Measurements from ENCODE around the gene MAP1B.

Gene MAP1B

DNA sequence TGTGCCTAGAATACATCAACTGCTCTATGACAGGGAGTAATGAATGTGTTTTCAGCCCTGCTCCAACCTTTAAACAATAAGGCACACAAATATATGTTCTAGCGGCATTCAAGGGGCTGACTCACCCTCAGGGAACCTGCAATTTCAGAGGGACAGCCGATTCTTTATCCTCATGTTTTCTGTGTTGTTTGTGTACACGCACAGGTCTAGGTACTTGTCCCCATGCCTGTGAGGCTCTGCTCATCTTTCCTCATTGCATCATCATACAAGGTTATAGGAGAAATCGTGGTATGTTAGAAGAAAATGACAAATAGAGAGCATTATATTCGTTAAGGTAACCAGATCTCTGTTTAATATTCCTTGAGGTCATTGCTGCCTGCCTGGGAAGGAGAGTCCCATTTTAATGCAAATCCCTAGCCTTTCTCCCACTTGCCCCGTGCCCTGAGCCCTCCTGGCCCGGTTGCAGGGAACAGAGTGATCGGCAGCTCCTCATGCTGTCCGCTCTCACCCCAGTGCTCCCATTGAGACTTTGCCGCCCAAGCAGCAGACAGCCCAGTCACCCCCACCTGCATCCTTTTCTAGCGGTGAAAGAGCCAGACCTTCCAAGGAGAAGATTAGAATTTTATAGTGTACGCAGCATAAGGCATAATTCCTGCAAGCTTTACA, 14.6 kb downstream of the MAP1B start:
- no peak for DNase-seq (ENCODE audit: low read depth)
- H3K4me3 ChIP-seq (replicated peaks; ENCODE audit: low read depth, low read length): no peak overlapping the region
- TF ChIP-seq, protein P1, sequence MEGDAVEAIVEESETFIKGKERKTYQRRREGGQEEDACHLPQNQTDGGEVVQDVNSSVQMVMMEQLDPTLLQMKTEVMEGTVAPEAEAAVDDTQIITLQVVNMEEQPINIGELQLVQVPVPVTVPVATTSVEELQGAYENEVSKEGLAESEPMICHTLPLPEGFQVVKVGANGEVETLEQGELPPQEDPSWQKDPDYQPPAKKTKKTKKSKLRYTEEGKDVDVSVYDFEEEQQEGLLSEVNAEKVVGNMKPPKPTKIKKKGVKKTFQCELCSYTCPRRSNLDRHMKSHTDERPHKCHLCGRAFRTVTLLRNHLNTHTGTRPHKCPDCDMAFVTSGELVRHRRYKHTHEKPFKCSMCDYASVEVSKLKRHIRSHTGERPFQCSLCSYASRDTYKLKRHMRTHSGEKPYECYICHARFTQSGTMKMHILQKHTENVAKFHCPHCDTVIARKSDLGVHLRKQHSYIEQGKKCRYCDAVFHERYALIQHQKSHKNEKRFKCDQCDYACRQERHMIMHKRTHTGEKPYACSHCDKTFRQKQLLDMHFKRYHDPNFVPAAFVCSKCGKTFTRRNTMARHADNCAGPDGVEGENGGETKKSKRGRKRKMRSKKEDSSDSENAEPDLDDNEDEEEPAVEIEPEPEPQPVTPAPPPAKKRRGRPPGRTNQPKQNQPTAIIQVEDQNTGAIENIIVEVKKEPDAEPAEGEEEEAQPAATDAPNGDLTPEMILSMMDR (IDR thresholded peaks at IDR 0.05; ENCODE audit: low read length, missing control alignments): no peak

- TF ChIP-seq, protein P1 (IDR thresholded peaks at IDR 0.05; ENCODE audit: low read length, missing control alignments): no peak
Observed at GRCh38 chr5:72122602-72123001, 15.3 kb downstream of the MAP1B start.

DNA sequence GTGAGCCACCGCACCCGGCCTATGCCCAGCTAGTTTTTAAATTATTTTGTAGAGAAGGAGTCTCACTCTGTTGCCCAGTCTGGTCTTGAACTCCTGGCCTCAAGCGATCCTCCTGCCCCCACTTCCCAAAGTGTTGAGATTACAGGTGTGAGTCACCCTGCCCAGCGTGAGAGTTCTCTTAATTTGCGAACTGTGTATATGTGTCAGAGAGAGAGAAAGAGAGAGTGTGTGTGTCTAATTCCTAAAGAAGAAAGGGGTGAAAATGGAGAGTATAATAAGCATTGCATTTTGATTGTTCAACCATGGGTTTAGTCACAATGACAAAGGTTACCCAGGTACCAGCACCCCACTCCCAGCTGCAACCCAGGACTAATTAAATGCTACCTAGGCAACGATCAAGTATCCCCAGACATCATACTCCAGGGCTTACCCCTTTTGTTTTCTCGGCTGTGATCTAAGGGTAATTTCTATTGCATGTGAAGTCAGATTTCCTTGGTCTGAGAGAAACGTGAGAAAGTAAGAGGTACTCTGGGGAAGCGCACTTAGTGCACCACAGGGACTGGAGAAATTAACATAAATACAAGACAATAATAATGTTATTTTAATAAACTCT, 16.6 kb downstream of the MAP1B start:
- TF ChIP-seq, protein P1 (IDR thresholded peaks at IDR 0.05; ENCODE audit: low read length, missing control alignments): no peak
- no peak for DNase-seq (ENCODE audit: low read depth)
- no peak overlapping the region for H3K4me3 ChIP-seq (replicated peaks; ENCODE audit: low read depth, low read length)

More at GRCh38 chr5:72122602-72123001, 15.3 kb downstream of the MAP1B start:
- no peak for DNase-seq (ENCODE audit: low read depth)
- H3K4me3 ChIP-seq (replicated peaks; ENCODE audit: low read depth, low read length): no peak overlapping the region

- no peak for DNase-seq (ENCODE audit: low read depth)
- no peak overlapping the region for H3K4me3 ChIP-seq (replicated peaks; ENCODE audit: low read depth, low read length)
- TF ChIP-seq, protein P1 (IDR thresholded peaks at IDR 0.05; ENCODE audit: low read length, missing control alignments): no peak
Observed at GRCh38 chr5:72125271-72125940, 18.1 kb downstream of the MAP1B start.

DNA sequence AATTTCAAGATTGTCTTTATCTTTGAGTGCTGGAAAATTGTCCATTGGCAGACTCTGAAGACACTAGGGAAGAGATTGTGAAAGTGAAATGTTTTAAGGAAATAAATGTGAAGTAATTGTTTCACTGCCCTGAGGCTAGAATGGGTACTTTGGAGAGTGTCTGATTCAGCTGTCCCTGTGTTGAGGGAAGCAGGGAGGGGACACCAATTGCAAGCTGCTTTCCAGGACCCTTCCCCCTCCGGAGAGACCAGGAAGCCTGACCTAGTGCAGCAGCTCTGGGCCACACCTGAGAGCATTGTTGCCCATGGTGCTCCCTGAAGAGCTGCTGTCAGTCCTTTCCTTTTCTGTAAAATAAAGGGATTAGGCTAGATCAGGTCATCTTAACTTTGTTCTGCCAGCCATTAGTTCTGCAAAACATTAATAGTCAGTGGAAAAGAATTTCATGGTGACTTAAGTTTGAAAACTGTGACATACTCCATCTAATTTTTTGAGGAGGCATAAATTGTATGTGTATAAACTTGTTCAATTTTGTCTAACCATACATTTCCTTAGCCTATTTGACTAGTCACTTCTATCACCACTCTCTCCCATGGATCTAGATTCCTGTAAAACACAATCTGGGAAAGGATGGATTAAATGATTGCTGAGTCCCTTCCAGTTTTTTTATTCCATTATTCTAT, 18.8 kb downstream of the MAP1B start:
- TF ChIP-seq, protein P1 (IDR thresholded peaks at IDR 0.05; ENCODE audit: low read length, missing control alignments): no peak
- H3K4me3 ChIP-seq (replicated peaks; ENCODE audit: low read depth, low read length): no peak overlapping the region
- DNase-seq (ENCODE audit: low read depth): no peak

- no peak for DNase-seq (ENCODE audit: low read depth)
- no peak overlapping the region for H3K4me3 ChIP-seq (replicated peaks; ENCODE audit: low read depth, low read length)
- TF ChIP-seq, protein P1 (IDR thresholded peaks at IDR 0.05; ENCODE audit: low read length, missing control alignments): no peak
Observed at GRCh38 chr5:72126796-72127195, 19.5 kb downstream of the MAP1B start.
